ENCODE data around the gene IMMP2L. TPM values are rescaled to one million over a fixed set of nuclear protein-coding genes. Genes with fewer than 3 reads are reported as not detected.

The IMMP2L gene
- polyA plus RNA-seq, 1 experiment: 5.8 TPM

DNA sequence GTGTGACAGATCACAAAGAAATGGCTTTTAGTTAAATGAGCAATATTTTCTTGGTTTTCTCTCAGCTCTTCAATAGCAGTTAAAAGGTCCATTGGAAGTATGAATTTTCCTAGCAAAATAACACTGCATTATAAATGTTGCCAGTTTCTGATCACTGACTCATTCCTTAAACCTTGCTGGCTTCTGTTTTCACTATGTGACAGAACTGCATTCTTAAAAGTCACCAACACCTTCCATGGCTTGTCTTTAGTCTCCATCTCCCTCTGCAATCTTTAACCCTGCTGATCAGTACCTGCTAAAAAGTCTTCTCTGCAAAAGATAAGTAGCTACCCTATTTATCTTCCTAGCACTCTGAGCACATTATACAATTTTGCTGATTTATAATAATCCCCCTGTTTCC lies 876.4 kb downstream of the IMMP2L start:
- Histone ChIP-seq H3K4me3 (ENCODE audit: low read depth, low read length) (no peak overlapping the region), H3K27me3 (ENCODE audit: control insufficient read depth, insufficient read depth, low read length) (no peaks in the 10 kb centered on the region), H3K36me3 (ENCODE audit: control insufficient read depth, insufficient read depth, low read length) (no peaks in the 10 kb centered on the region)
- ChIA-PET CTCF (no interaction called here), POLR2A (no interaction called here)
- DNase-seq (ENCODE audit: low read depth): no peak
- TF ChIP-seq CTCF (IDR thresholded peaks at IDR 0.05; ENCODE audit: insufficient read depth, low read depth, low read length): no peak

DNA sequence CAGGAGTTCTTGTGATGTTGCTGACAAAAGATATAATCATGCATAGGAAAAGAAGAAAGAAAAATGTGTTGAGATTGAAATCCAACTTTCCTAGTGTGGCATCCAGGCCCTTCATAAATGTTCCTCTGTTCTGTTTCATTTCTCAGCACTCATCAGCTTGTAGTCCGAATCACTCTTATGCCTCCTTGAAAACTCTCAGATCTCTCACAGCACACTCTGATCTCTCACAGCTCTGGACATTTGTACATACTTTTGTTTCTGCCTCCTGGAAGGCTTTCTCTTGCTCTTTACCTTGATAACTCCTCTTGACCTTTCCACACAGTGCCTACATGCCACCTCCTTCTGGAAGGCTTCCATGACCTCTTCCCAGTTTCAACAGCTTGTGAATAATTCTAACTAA lies 880.4 kb downstream of the IMMP2L start:
- POLR2A ChIA-PET: no interaction called here
- no peak for TF ChIP-seq CTCF (IDR thresholded peaks at IDR 0.05; ENCODE audit: insufficient read depth, low read depth, low read length)
- no peaks in the 10 kb centered on the region; the same call in 1 of the 2 replicates for H3K27me3 ChIP-seq (ENCODE audit: control insufficient read depth, insufficient read depth, low read length)

DNA sequence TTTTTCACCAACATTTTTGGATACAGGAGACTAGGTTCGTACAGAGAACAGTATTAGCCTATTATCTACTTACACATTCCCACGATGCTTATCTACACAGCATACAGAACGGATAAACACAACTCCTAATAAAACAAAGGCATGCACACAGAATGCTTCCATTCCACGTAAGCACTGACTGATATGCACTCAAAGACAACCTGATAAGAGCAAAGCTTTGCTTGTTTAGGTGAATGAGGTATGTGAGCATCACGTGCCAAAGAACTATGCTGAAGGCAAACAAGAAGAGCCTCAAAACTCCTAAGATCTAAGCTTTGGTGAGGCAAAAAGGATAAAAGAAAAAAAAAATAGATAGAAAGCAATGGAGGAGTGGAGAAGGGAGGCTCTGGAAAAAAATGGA lies 884.9 kb downstream of the IMMP2L start:
- CTCF ChIA-PET: interaction anchor here (0.7 kb wide), 1 partner anchor 47 kb away, joined by 3 read pairs; no protein-coding TSS in a partner anchor
- POLR2A ChIA-PET: no interaction called here
- H3K36me3 ChIP-seq (ENCODE audit: control insufficient read depth, insufficient read depth, low read length): no peaks in the 10 kb centered on the region
- H3K27me3 ChIP-seq (ENCODE audit: control insufficient read depth, insufficient read depth, low read length): no peaks in the 10 kb centered on the region; the same call in 1 of the 2 replicates
- TF ChIP-seq CTCF (IDR thresholded peaks at IDR 0.05; ENCODE audit: insufficient read depth, low read depth, low read length): no peak
- H3K4me3 ChIP-seq (ENCODE audit: low read depth, low read length): no peak overlapping the region
- no peak for DNase-seq (ENCODE audit: low read depth)

More for the DNA sequence above, 880.4 kb downstream of the IMMP2L start:
- Histone ChIP-seq H3K36me3 (ENCODE audit: control insufficient read depth, insufficient read depth, low read length) (no peaks in the 10 kb centered on the region), H3K4me3 (ENCODE audit: low read depth, low read length) (no peak overlapping the region)
- CTCF ChIA-PET: no interaction called here
- no peak for DNase-seq (ENCODE audit: low read depth)

GRCh38 chr7:110676785-110677184 lies 885.5 kb downstream of the IMMP2L start:
- TF ChIP-seq CTCF (IDR thresholded peaks at IDR 0.05; ENCODE audit: insufficient read depth, low read depth, low read length): no peak
- DNase-seq (ENCODE audit: low read depth): no peak
- ChIA-PET POLR2A (no interaction called here), CTCF (interaction anchor here (0.6 kb wide), 1 partner anchor 43 kb away, joined by 3 read pairs; no protein-coding TSS in a partner anchor)
- H3K36me3 ChIP-seq (ENCODE audit: control insufficient read depth, insufficient read depth, low read length): no peaks in the 10 kb centered on the region
- H3K4me3 ChIP-seq (ENCODE audit: low read depth, low read length): no peak overlapping the region
- no peaks in the 10 kb centered on the region; the same call in 1 of the 2 replicates for H3K27me3 ChIP-seq (ENCODE audit: control insufficient read depth, insufficient read depth, low read length)

- Histone ChIP-seq H3K4me3 (ENCODE audit: low read depth, low read length) (no peak overlapping the region), H3K36me3 (ENCODE audit: control insufficient read depth, insufficient read depth, low read length) (no peaks in the 10 kb centered on the region), H3K27me3 (ENCODE audit: control insufficient read depth, insufficient read depth, low read length) (no peaks in the 10 kb centered on the region; the same call in 1 of the 2 replicates)
- no peak for TF ChIP-seq CTCF (IDR thresholded peaks at IDR 0.05; ENCODE audit: insufficient read depth, low read depth, low read length)
- POLR2A ChIA-PET: no interaction called here
- no peak for DNase-seq (ENCODE audit: low read depth)
- CTCF ChIA-PET: no interaction called here
Observed at GRCh38 chr7:110675383-110676103, 886.7 kb downstream of the IMMP2L start.
